Stimulated activated CD4-positive, alpha-beta T cell treated with anti-CD3 and anti-CD28 coated beads, Interleukin-12 subunit alpha, Interleukin-12 subunit beta, amount 100 ng/mL, for 24 hours (primary cell): ENCODE results near the gene PHAF1.

Experiments
- DNase-seq, 2 experiments: peaks; one replicate each; pipeline ENCODE4 v3.0.0-alpha.2; 2020; ENCODE audit warnings: low read depth in 2 of 2

Gene PHAF1

GRCh38 chr16:67109407-67110135, at the start of gene PHAF1:
PHAF1 (plus strand) TSS chr16:67109941; CDS start chr16:67110176, 235 bp downstream.
- peak; percentile 94 for DNase-seq

GRCh38 chr16:67063008-67063407, 46.7 kb upstream of the PHAF1 start:
- no peak for DNase-seq

- no peak for DNase-seq
Observed at GRCh38 chr16:67068212-67068753, 41.5 kb upstream of the PHAF1 start.

GRCh38 chr16:67071476-67072048, 38.2 kb upstream of the PHAF1 start:
- DNase-seq, result no peak

- no peak for DNase-seq
Observed at GRCh38 chr16:67075331-67075730, 34.4 kb upstream of the PHAF1 start.

GRCh38 chr16:67077871-67078270, 31.9 kb upstream of the PHAF1 start:
- DNase-seq, result no peak

GRCh38 chr16:67082100-67082499, 27.6 kb upstream of the PHAF1 start:
- no peak for DNase-seq

- no peak for DNase-seq
Observed at GRCh38 chr16:67082891-67083290, 26.9 kb upstream of the PHAF1 start.

GRCh38 chr16:67084345-67085028, 25.3 kb upstream of the PHAF1 start:
- DNase-seq, result no peak

GRCh38 chr16:67086822-67087221, 22.9 kb upstream of the PHAF1 start:
- DNase-seq, result no peak

GRCh38 chr16:67087291-67087690, 22.4 kb upstream of the PHAF1 start:
- DNase-seq, result no peak

- DNase-seq, result no peak
Observed at GRCh38 chr16:67087803-67088202, 21.9 kb upstream of the PHAF1 start.

- DNase-seq, result no peak
Observed at GRCh38 chr16:67088551-67088950, 21.2 kb upstream of the PHAF1 start.

GRCh38 chr16:67089101-67089500, 20.6 kb upstream of the PHAF1 start:
- DNase-seq, result no peak

- DNase-seq, result no peak
Observed at GRCh38 chr16:67091906-67092566, 17.7 kb upstream of the PHAF1 start.

- DNase-seq, result no peak
Observed at GRCh38 chr16:67093098-67093726, 16.5 kb upstream of the PHAF1 start.

- no peak for DNase-seq
Observed at GRCh38 chr16:67098599-67098998, 11.1 kb upstream of the PHAF1 start.

- DNase-seq, result no peak
Observed at GRCh38 chr16:67100569-67101310, 9.0 kb upstream of the PHAF1 start.

- DNase-seq, result no peak
Observed at GRCh38 chr16:67101311-67102082, 8.2 kb upstream of the PHAF1 start.

- no peak for DNase-seq
Observed at GRCh38 chr16:67104061-67104460, 5.7 kb upstream of the PHAF1 start.
